Central memory CD4-positive, alpha-beta T cell (primary cell): ENCODE measurements around the gene ZNF678.

Experiments used
- DNase-seq: peaks from one replicate; pipeline ENCODE4 v3.0.0; 2022

The ZNF678 gene

GRCh38 chr1:227725046-227725445 lies 161.7 kb downstream of the ZNF678 start:
- no peak for DNase-seq

GRCh38 chr1:227726318-227726717 lies 163.0 kb downstream of the ZNF678 start:
- DNase-seq = no peak
